ENCODE data around the gene RPL32. TPM values are rescaled to one million over a fixed set of nuclear protein-coding genes. Genes with fewer than 3 reads are reported as not detected.

The RPL32 gene
- total RNA-seq, 1 donor from 2014 or later = 456 TPM

Other genes starting within 250 kb of the RPL32 start
- gene RAF1, start 177.4 kb downstream of the RPL32 start, total RNA-seq = 122 and 131 TPM in 2 replicates
- not detected in 2 replicates for gene TMEM40, start 82.3 kb downstream of the RPL32 start, total RNA-seq
- 40.0 and 54.0 TPM in 2 replicates for gene CAND2, start 44.9 kb downstream of the RPL32 start, total RNA-seq
- 15.6 and 25.3 TPM in 2 replicates for gene IQSEC1, start 231.9 kb upstream of the RPL32 start, total RNA-seq